ENCODE data around the gene YKT6.
"Not testable (repeated sequence)": the region's sequence is repeated elsewhere in the genome, so short reads cannot be mapped to it uniquely, and the experiment has no call there.

YKT6 gene

DNA sequence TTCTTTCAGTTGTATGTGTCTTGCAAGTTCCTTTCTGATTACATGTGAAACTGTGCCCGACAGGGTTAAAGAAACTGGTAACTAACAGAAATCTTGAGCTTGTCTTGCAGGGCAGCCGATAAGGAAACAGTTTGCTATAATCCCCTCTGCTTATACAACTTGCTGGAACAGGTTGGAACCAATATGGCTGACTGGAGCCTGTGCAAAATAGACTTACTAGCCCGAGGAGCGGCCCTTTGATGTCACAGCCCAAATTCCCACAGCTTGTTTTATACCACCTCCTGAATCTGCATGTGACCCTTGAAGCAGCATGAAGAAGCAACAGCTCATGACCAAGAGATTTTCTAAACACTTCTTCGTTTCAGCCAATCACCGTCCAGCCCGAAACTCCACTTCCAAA is 3.3 kb upstream of the YKT6 start:
- Histone ChIP-seq H3K4me3 (ENCODE audit: low read depth in 1 of 2, low read length in 2 of 2) (no peak overlapping the region), H3K27me3 (ENCODE audit: low read depth, low read length) (no peaks in the 10 kb centered on the region), H3K9me3 (ENCODE audit: control insufficient read depth in 1 of 2, low read length in 2 of 2) (no peaks in the 10 kb centered on the region), H3K36me3 (ENCODE audit: control insufficient read depth in 1 of 2, insufficient read depth in 2 of 2, low read length in 2 of 2) (no peaks in the 10 kb centered on the region), H3K4me1 (ENCODE audit: control insufficient read depth in 1 of 2, insufficient read depth in 2 of 2, low read length in 2 of 2) (peaks cover 8 to 10% of the 10 kb centered on the region in 2 donors), H3K27ac (ENCODE audit: low read length) (no peak overlapping the region)

DNA sequence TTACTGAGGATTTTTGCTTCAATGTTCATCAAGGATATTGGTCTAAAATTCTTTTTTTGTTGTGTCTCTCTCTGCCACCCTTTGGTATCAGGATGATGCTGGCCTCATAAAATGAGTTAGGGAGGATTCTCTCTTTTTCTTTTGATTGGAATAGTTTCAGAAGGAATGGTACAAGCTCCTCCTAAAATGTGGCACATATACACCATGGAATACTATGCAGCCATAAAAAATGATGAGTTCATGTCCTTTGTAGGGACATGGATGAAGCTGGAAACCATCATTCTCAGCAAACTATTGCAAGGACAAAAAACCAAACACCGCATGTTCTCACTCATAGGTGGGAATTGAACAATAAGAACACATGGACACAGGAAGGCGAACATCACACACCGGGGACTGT is 615 bp upstream of the YKT6 start:
- H3K36me3 ChIP-seq (ENCODE audit: control insufficient read depth in 1 of 2, insufficient read depth in 2 of 2, low read length in 2 of 2), result peaks cover 4 to 14% of the 10 kb centered on the region in 2 donors
- not testable (repeated sequence) for H3K27me3 ChIP-seq (ENCODE audit: low read depth, low read length); H3K27ac ChIP-seq (ENCODE audit: low read length); H3K4me3 ChIP-seq (ENCODE audit: low read depth in 1 of 2, low read length in 2 of 2); H3K9me3 ChIP-seq (ENCODE audit: control insufficient read depth in 1 of 2, low read length in 2 of 2)
- H3K4me1 ChIP-seq (ENCODE audit: control insufficient read depth in 1 of 2, insufficient read depth in 2 of 2, low read length in 2 of 2), result peaks cover 10 to 13% of the 10 kb centered on the region in 2 donors

GRCh38 chr7:44201813-44202212 is 1.0 kb downstream of the YKT6 start:
- H3K27ac ChIP-seq (ENCODE audit: low read length), result no peak overlapping the region
- H3K27me3 ChIP-seq (ENCODE audit: low read depth, low read length), result no peaks in the 10 kb centered on the region
- no peaks in the 10 kb centered on the region for H3K9me3 ChIP-seq (ENCODE audit: control insufficient read depth in 1 of 2, low read length in 2 of 2)

GRCh38 chr7:44206008-44206407 is 5.2 kb downstream of the YKT6 start:
- peaks cover 10 to 13% of the 10 kb centered on the region in 2 donors for H3K4me1 ChIP-seq (ENCODE audit: control insufficient read depth in 1 of 2, insufficient read depth in 2 of 2, low read length in 2 of 2)
- peaks cover 54 to 69% of the 10 kb centered on the region in 2 donors for H3K36me3 ChIP-seq (ENCODE audit: control insufficient read depth in 1 of 2, insufficient read depth in 2 of 2, low read length in 2 of 2)
- no peaks in the 10 kb centered on the region for H3K9me3 ChIP-seq (ENCODE audit: control insufficient read depth in 1 of 2, low read length in 2 of 2)
- H3K27me3 ChIP-seq (ENCODE audit: low read depth, low read length), result no peaks in the 10 kb centered on the region
- no peak overlapping the region for H3K4me3 ChIP-seq (ENCODE audit: low read depth in 1 of 2, low read length in 2 of 2)
- H3K27ac ChIP-seq (ENCODE audit: low read length), result no peak overlapping the region

More at GRCh38 chr7:44201813-44202212, 1.0 kb downstream of the YKT6 start:
- Histone ChIP-seq H3K36me3 (ENCODE audit: control insufficient read depth in 1 of 2, insufficient read depth in 2 of 2, low read length in 2 of 2) (peaks cover 18 to 30% of the 10 kb centered on the region in 2 donors), H3K4me3 (ENCODE audit: low read depth in 1 of 2, low read length in 2 of 2) (peak overlapping the region; percentile 60 to 92), H3K4me1 (ENCODE audit: control insufficient read depth in 1 of 2, insufficient read depth in 2 of 2, low read length in 2 of 2) (peaks cover 10 to 13% of the 10 kb centered on the region in 2 donors)

- Histone ChIP-seq H3K4me1 (ENCODE audit: control insufficient read depth in 1 of 2, insufficient read depth in 2 of 2, low read length in 2 of 2) (no peaks in the 10 kb centered on the region), H3K27ac (ENCODE audit: low read length) (no peak overlapping the region), H3K27me3 (ENCODE audit: low read depth, low read length) (no peaks in the 10 kb centered on the region), H3K36me3 (ENCODE audit: control insufficient read depth in 1 of 2, insufficient read depth in 2 of 2, low read length in 2 of 2) (peaks cover 68 to 90% of the 10 kb centered on the region in 2 donors), H3K4me3 (ENCODE audit: low read depth in 1 of 2, low read length in 2 of 2) (no peak overlapping the region), H3K9me3 (ENCODE audit: control insufficient read depth in 1 of 2, low read length in 2 of 2) (no peaks in the 10 kb centered on the region)
Observed at GRCh38 chr7:44208085-44208484, 7.3 kb downstream of the YKT6 start.

GRCh38 chr7:44210107-44210506 is 9.3 kb downstream of the YKT6 start:
- Histone ChIP-seq H3K27ac (ENCODE audit: low read length) (no peak overlapping the region), H3K4me1 (ENCODE audit: control insufficient read depth in 1 of 2, insufficient read depth in 2 of 2, low read length in 2 of 2) (no peaks in the 10 kb centered on the region), H3K27me3 (ENCODE audit: low read depth, low read length) (no peaks in the 10 kb centered on the region), H3K9me3 (ENCODE audit: control insufficient read depth in 1 of 2, low read length in 2 of 2) (no peaks in the 10 kb centered on the region), H3K36me3 (ENCODE audit: control insufficient read depth in 1 of 2, insufficient read depth in 2 of 2, low read length in 2 of 2) (peaks cover 65 to 86% of the 10 kb centered on the region in 2 donors), H3K4me3 (ENCODE audit: low read depth in 1 of 2, low read length in 2 of 2) (no peak overlapping the region)

GRCh38 chr7:44211126-44211675 is 10.4 kb downstream of the YKT6 start:
- no peak overlapping the region for H3K4me3 ChIP-seq (ENCODE audit: low read depth in 1 of 2, low read length in 2 of 2)
- no peaks in the 10 kb centered on the region for H3K27me3 ChIP-seq (ENCODE audit: low read depth, low read length)
- peaks cover 56 to 77% of the 10 kb centered on the region in 2 donors for H3K36me3 ChIP-seq (ENCODE audit: control insufficient read depth in 1 of 2, insufficient read depth in 2 of 2, low read length in 2 of 2)
- H3K27ac ChIP-seq (ENCODE audit: low read length), result no peak overlapping the region
- no peaks in the 10 kb centered on the region for H3K9me3 ChIP-seq (ENCODE audit: control insufficient read depth in 1 of 2, low read length in 2 of 2)
- no peaks in the 10 kb centered on the region for H3K4me1 ChIP-seq (ENCODE audit: control insufficient read depth in 1 of 2, insufficient read depth in 2 of 2, low read length in 2 of 2)

GRCh38 chr7:44212018-44212417 is 11.2 kb downstream of the YKT6 start:
- H3K4me1 ChIP-seq (ENCODE audit: control insufficient read depth in 1 of 2, insufficient read depth in 2 of 2, low read length in 2 of 2), result no peaks in the 10 kb centered on the region
- H3K27me3 ChIP-seq (ENCODE audit: low read depth, low read length), result no peaks in the 10 kb centered on the region
- H3K4me3 ChIP-seq (ENCODE audit: low read depth in 1 of 2, low read length in 2 of 2), result no peak overlapping the region
- H3K27ac ChIP-seq (ENCODE audit: low read length), result no peak overlapping the region
- peaks cover 48 to 69% of the 10 kb centered on the region in 2 donors for H3K36me3 ChIP-seq (ENCODE audit: control insufficient read depth in 1 of 2, insufficient read depth in 2 of 2, low read length in 2 of 2)
- no peaks in the 10 kb centered on the region for H3K9me3 ChIP-seq (ENCODE audit: control insufficient read depth in 1 of 2, low read length in 2 of 2)

DNA sequence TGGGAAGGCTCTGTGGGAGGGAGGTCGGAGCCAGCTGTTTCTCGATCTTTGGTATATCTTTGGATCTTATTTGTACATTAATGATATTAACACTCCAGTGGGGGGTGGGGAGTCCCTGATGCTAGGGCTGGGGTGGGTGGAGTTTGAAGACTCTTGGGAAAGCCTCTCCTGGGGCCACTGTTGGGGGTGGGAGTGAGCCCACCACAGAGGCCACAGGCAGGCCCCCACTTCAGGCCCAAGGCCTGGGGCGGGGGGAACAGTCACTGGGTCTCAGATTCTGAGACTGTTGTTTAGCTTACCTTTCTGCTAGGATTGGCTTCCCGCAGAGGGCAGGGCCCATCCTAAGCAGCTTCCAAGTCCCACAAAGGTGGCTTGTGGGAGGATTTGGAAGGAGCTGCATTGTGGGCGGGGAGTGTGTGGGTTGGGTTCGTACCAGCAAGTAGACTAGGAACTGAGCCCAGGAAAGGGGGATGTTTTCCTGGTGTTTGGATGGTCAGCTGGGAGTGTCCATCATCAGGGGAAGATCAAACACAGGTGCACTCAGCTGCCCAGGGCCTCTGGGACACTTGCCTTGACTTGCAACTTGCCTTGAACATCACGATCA is 11.9 kb downstream of the YKT6 start:
- Histone ChIP-seq H3K9me3 (ENCODE audit: control insufficient read depth in 1 of 2, low read length in 2 of 2) (no peaks in the 10 kb centered on the region), H3K36me3 (ENCODE audit: control insufficient read depth in 1 of 2, insufficient read depth in 2 of 2, low read length in 2 of 2) (peaks cover 43 to 62% of the 10 kb centered on the region in 2 donors), H3K27ac (ENCODE audit: low read length) (no peak overlapping the region), H3K4me1 (ENCODE audit: control insufficient read depth in 1 of 2, insufficient read depth in 2 of 2, low read length in 2 of 2) (no peaks in the 10 kb centered on the region), H3K27me3 (ENCODE audit: low read depth, low read length) (no peaks in the 10 kb centered on the region), H3K4me3 (ENCODE audit: low read depth in 1 of 2, low read length in 2 of 2) (no peak overlapping the region)

GRCh38 chr7:44213206-44213876 is 12.6 kb downstream of the YKT6 start:
- no peak overlapping the region for H3K27ac ChIP-seq (ENCODE audit: low read length)
- no peaks in the 10 kb centered on the region for H3K9me3 ChIP-seq (ENCODE audit: control insufficient read depth in 1 of 2, low read length in 2 of 2)
- peaks cover 38 to 56% of the 10 kb centered on the region in 2 donors for H3K36me3 ChIP-seq (ENCODE audit: control insufficient read depth in 1 of 2, insufficient read depth in 2 of 2, low read length in 2 of 2)
- no peaks in the 10 kb centered on the region for H3K27me3 ChIP-seq (ENCODE audit: low read depth, low read length)
- H3K4me3 ChIP-seq (ENCODE audit: low read depth in 1 of 2, low read length in 2 of 2), result no peak overlapping the region
- no peaks in the 10 kb centered on the region for H3K4me1 ChIP-seq (ENCODE audit: control insufficient read depth in 1 of 2, insufficient read depth in 2 of 2, low read length in 2 of 2)

GRCh38 chr7:44213877-44214388 is 13.2 kb downstream of the YKT6 start:
- no peak overlapping the region for H3K27ac ChIP-seq (ENCODE audit: low read length)
- H3K4me3 ChIP-seq (ENCODE audit: low read depth in 1 of 2, low read length in 2 of 2), result no peak overlapping the region
- H3K4me1 ChIP-seq (ENCODE audit: control insufficient read depth in 1 of 2, insufficient read depth in 2 of 2, low read length in 2 of 2), result no peaks in the 10 kb centered on the region
- H3K27me3 ChIP-seq (ENCODE audit: low read depth, low read length), result no peaks in the 10 kb centered on the region
- H3K36me3 ChIP-seq (ENCODE audit: control insufficient read depth in 1 of 2, insufficient read depth in 2 of 2, low read length in 2 of 2), result peaks cover 32 to 50% of the 10 kb centered on the region in 2 donors
- peaks cover 0 to 4% of the 10 kb centered on the region in 2 donors for H3K9me3 ChIP-seq (ENCODE audit: control insufficient read depth in 1 of 2, low read length in 2 of 2)
